Measurements from ENCODE around the gene CDK5R1.

GRCh38 chr17:32528825-32529224 is 42.0 kb downstream of the CDK5R1 start:
- no peak for TF ChIP-seq POLR2AphosphoS5 (IDR thresholded peaks at IDR 0.05)
- no peak for TF ChIP-seq POLR2A (IDR thresholded peaks at IDR 0.05)
- no peak for TF ChIP-seq CTCF (IDR thresholded peaks at IDR 0.05)
- TF ChIP-seq EP300 (IDR thresholded peaks at IDR 0.05; ENCODE audit: low read depth) = no peak

All from transverse colon (tissue), 4 donors.